ENCODE data around the gene TYW5.
A peak's percentile ranks its signal among the peaks of the same experiment; 100 is the strongest.

TYW5 gene, protein sequence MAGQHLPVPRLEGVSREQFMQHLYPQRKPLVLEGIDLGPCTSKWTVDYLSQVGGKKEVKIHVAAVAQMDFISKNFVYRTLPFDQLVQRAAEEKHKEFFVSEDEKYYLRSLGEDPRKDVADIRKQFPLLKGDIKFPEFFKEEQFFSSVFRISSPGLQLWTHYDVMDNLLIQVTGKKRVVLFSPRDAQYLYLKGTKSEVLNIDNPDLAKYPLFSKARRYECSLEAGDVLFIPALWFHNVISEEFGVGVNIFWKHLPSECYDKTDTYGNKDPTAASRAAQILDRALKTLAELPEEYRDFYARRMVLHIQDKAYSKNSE

DNA sequence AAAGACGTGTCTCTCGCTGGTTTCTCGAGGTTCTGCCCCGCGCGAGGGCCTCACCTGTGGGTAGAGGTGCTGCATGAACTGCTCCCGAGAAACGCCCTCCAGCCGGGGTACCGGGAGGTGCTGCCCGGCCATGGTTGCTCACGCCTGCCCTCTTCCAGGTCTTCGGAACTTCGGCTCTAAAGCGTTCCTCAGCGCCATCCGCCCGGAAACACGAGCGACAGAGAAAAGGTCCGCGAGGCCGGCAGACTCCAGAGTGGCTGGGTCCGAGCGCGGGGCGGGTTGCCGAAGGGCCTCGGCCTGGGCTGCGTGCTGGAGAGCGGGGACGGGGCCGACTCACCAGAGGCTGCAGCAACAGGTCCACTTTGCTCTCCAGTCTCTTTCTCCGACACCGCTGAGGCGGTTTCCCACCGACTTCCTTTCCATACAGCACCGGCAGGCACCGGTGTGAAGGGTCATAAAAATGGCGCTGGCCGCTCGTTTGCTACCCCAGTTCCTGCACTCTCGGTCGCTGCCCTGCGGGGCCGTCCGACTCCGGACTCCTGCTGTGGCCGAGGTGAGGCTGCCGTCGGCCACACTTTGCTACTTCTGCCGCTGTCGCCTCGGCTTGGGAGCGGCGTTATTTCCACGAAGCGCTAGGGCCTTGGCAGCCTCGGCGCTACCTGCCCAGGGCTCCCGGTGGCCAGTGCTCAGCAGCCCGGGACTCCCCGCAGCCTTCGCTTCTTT lies at the start of gene TYW5, which contains the start of gene MAIP1:
TYW5 (minus strand) TSS at position 153 of the 723 bp plus-strand sequence; CDS start at position 132, 21 bp downstream.
MAIP1 (plus strand) TSS at position 244 of the 723 bp plus-strand sequence; CDS start at position 461, 217 bp downstream.
- DNase-seq: peak; percentile 47

DNA sequence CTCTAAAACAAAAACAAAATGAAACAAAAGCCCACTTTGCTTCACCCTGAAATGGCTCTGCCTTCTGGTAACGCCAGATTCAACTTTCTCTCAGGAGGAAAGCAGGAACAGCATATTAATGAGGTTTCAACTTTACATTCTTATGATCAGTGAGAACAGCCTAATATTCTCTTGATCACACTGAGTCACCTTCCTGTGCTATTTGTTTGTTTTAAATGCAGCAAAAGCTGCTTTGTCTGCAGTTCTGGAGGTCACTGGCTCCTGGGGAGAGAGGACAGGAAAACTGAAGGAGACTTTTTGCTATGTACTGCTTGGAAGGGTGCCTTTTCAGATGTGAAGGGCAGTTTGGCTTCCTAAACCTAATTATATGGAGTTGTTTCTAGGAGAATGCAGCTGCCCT lies 48.2 kb upstream of the TYW5 start:
- DNase-seq: no peak

DNA sequence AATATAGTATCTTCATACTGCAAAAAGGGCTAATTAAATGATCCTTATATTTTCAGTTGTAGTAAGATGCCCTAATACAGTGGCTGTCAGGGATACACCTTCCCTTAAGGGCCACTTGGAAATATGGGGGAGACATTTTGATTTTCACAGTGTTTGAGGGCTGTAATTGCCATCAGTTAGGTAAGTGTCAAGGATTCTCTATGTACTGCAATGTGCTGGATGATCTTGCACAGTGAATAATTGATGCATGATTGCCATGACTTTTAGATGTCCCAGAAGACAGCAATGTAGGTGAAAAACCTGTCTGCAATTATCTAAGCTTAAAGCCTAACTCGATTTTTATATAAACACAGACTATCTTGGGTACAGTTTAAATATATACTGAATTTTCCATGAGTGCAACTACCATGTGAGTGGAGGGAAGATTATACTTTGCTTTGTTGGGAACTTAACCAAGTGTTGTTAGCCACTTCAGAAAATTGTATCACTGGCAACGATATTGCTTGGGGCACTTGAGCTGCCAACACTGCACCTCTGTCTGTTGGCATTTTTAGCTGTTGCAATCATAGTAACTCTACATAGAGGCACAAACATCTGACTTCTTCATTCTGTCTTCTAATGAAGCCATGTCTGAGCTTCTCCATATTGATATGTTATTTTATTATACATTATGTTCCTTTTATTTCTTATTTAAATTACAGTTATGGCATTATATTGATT lies 45.3 kb upstream of the TYW5 start:
- no peak for DNase-seq

DNA sequence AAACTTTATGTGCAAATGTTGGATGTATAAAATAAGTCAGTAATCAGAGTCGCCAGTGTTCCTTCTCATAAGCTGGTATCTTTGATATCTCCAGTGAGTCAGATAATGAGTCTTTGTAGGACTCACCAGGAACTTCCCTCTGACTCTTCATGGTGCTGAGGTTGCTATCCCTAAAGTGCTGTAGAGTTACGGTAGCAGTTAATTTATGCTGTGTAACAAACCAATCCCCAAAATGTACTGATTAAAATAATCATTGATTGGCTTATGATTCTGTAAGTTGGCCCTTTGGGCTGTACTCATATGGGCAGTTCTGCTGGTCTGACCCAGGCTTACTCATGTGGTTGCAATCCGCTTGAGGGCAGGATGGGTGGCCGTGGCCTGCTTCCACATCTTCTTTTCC lies 43.9 kb upstream of the TYW5 start:
- DNase-seq: no peak

DNA sequence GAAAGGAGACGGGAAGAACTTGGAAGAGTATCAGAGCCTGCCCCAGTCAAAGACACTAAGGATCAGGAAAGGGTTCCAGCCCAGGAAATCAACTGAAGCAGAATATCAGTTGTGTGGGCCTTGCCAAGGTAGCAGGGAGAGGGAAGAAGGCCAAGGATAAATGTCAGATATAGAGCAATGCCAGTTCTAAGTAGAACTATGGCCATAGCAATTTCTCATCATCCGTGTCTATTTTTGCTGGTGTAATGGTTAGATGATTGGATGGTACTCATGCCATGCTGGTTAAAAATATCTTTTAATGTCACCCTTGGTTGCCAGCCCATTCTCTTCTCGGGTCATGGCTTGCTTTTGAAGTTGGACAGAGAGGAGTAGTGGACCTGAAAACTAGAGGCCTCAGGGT lies 42.0 kb upstream of the TYW5 start:
- DNase-seq: no peak

DNA sequence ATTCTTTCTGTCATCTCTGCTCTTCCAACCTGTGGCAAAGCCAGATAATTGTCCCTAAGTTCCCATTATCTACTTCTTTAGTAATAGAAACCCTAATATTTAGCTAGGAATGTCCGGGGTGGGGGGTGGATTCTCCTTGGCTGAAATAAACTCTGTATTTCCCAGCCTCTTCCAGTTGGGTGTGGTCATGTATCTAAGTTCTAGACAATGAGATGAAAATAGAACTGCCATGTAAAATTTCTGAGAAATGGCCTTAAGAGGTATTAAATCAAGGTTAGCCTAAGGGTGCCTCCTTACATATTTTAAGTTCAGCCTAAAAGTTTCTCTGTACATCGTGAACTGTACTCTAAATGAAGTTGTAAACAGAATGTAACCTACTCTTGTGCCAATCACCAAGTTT lies 39.6 kb upstream of the TYW5 start:
- no peak for DNase-seq

DNA sequence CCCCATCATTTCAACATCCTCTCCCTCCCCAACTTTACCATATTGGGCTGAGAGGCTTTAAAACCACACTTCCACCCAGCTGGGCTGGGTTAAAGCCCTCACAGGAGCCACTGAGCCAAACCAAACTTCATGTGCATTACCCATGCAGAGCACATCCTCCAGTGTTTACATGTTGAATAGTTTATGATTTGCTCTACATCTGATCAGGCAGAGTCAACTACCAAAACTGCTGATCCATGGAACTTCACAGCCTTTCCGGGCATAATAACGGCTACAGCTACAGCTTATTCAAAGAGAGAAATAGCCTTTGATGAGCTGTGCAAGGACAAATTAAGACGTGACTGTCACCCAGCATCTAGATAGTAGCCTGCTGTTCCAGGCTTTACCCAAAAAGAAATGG lies 39.1 kb upstream of the TYW5 start:
- no peak for DNase-seq

DNA sequence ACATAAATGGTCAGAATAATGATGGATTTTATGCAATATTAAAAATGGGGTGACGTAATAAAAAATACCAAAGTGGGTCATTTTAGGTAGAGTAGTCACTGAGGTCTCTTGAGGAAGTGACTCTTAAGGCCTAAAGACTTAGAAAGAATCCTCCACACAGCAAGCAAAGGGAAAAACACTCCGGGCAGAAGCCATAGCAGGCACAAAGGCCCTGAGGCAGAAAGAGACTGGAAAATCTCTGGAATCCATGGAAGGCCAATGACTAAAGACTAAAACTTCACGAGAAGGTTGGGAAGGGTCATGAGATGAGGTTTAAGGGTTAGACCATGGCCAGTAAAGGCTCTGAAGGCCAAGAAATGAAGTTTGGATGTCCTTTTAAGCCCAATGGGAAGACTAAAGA lies 37.0 kb upstream of the TYW5 start:
- no peak for DNase-seq

DNA sequence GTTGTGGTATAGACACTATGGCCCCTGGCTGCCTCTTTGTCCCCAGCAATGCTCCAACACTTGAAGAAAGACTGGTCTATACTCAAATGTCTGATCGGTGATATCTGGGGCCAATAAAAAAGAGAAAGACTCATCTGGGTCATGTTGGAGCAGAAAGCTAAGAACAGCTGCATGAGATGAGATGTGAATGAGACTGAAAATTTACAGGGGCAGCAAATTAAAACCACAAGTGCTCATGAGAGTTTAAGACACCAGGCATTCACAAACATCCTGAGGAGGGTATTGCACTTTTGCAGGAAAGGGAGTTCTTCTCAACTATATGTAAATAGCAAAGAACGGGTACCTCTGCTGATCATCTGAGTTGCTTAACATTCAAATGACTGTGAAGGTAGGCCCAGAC lies 36.4 kb upstream of the TYW5 start:
- DNase-seq: no peak

DNA sequence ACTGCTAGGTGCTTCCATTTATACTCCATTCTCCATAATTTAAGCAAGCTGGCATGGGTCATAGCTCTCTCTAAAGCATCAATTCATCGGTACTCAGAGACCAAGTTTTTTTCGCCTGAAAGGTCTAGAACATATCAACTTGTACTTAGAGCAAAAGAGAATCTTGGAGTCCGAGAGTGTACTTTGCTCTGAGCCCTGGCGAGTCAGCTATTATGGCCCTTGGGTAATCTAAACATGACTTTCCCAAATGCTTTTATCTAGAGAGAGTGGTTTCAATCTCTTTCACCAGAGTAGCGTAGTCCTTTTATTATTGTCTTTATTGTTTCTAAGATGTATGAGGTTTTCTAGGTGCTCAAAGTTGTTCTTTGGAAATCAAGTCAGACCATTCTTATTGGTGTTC lies 34.5 kb upstream of the TYW5 start:
- DNase-seq: no peak

DNA sequence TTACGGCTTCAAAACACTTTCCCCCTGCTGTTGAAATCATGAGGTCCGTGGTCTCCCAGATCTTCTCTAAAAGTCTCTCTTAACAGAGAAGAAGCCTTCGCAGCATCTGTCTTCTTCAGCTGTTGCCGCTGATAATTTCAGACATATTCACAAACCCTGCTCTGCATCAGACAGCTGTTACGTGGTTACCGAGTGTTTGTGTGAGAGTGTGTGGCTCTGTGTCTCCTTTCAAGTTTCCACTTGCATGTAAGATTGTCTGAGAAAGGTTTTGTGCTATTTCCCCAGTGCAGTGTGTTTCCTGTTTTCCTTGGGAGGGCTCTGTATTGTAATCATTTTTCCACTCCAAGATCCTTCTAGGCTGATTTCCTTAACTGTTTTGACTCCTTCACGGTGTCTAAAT lies 32.9 kb upstream of the TYW5 start:
- DNase-seq: peak; percentile 5

DNA sequence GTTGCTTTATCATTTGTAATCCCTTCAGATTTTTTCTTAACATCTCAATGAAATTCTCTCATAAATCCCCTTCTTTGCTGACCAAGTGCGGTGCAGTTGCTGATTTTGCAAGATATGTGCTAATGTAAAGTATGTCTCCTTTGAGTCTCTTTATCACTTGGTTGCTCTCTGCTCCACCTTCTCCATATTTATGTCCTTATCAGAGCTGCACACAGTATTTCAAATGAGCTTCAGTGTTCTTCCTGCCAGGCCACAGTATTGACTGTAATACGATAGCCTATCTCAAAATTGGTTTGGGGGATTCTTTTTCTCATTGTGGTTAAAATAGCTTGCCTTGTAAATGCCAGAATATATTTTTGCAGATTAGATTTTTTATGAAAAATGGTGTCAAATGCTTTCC lies 32.3 kb upstream of the TYW5 start:
- peak; percentile 2 for DNase-seq

DNA sequence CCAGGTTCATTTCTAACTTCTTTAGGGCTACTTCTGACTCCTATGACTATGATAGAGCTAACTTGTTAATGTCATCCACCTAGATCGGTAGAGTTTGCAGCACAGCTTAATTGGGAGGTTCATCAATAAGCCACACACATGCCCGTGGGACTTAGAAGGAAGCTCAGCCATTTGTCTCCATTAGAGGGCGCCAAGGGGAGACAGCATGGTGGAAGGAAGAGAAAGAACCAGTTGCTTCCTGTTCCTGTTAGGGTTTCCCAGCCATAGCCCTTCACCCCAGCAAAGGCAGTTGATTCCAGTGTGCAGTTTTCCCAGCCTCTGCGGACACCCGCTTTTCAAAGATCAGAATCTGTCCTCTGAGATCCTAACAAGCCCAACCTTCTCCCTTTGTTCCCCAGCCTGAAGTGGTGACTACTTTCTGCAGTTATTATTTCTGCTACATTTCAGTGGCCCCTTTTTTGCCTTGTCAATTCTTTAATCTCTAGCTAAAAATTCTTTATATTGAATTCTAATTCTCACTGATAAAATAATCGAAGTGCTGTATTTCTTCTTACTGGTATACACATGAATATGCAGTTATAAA lies 30.4 kb upstream of the TYW5 start:
- DNase-seq: peak; percentile 78

DNA sequence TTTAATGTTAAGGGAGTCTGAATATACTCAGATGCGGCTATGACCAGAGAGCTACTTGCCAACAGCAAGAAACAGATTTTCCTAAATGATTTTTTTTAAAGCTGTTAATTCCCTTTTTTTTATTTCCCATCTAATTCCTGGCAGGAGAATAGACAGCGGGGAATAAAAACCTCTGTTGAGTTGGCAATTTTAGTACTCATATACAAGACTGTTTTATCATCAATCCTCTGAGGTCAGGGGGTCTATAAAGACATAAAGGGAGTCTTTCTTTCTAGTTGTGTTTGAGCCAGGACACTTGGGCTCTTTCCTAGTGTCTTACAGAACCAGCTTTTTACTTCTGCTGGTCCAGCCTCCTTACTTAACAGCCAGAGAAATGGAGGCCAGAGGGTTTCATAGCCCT lies 29.5 kb upstream of the TYW5 start:
- no peak for DNase-seq

DNA sequence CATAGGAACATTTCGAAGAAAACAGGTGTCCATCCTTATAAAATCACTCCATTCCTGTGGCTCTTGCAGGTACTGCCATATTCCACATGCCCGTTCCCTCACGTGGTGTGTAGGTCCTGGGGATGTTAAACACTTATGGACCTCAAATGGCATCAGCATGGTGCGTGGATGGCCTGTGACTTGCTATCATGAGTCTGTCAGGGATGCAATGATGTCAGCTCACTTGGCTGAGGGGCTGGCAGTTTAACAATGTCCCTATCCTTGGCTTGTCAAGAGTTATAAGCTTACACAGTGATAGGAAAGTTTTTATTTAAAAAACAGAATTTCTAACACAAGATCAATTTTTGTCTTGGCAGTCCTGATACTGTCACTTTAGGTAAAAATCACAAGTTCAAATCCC lies 28.9 kb upstream of the TYW5 start:
- DNase-seq: no peak

DNA sequence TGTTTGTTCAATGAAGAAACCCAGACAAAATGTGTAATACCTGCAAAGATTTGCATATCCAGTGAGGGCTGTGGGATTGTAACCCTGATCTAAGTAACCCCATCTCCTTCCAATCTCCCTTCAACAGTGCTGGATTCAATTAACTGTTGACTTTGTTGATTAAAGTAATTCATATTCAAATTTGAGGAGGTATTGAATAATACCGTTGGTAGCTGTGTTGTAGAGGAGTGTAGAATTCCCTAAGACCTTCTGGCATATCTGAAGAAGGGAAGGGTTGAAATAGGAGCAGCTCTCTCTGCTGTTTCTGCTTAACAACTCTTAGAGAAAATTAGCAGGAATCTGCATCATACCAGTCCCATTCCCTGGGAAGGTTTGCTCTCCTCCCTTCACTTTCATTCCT lies 28.2 kb upstream of the TYW5 start:
- DNase-seq: no peak

DNA sequence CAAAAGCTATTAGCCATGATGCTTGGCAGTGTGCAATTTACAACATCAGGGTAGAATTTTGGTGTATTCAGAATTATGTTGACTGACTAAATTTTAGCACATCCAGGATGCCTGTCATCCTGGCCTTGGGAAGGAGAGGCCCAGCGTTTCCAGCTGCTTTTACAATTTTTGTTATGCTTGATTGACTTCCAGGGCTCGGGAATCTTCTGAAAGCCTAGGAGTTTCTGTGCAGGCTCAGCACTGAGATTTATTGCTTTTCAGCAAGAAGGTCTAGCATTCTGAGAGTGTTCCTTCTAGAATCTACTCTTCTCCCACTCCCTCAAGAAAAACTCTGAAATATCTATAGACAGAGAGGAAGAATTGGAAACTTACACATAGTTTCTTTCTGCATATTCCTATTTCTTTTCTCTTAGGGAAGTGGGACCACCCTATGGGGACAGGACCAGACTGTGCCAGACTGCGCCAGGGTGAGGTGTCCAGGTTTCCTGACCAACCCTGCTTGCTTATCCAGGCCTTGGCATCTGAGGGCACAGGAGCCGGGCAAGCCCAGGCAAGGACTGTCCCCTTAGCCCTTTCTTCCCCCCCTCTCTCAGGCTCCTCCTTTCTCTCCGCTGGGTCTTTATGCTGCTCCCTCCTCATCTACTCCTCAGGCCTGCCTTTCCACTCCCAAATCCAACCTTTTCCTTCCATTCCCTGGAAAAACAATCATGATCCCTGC lies 27.0 kb upstream of the TYW5 start:
- DNase-seq: no peak

DNA sequence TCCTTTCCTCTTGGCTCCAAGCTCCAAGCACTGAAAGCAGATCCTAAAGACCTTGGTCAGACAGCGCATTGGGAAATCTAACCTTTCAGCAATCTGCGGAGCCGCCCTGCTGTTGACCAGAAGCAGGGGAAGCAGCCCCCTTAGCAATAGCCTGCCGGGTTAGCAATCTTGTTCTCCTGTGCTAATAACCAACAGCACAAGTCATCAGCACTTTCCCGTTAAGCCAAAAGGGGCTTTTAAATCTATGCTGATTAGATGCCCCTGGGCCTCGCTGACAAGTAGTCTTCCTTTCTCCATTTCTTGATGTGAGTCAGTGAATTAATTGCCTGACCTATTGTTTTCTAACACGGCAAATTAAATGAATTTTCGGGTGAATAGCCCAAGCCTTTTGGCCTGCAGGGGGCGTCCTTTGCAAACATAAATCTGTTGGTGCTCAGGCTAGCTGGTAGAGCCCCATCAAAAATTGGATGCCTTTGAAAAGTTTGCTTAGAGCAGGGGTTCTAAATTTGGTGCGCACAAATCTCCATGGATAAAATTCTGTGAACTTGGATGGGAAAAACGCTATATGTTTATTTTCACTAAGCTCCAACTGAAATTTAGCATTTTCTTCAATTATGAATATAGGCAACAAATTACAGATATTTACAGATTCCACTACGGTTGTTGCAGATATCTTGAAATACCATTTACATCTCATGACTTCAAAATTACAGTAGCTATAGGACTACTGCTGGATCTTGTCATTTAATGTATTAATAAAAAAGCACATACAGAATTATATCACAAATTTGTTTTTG lies 24.7 kb upstream of the TYW5 start:
- DNase-seq: peak; percentile 93

DNA sequence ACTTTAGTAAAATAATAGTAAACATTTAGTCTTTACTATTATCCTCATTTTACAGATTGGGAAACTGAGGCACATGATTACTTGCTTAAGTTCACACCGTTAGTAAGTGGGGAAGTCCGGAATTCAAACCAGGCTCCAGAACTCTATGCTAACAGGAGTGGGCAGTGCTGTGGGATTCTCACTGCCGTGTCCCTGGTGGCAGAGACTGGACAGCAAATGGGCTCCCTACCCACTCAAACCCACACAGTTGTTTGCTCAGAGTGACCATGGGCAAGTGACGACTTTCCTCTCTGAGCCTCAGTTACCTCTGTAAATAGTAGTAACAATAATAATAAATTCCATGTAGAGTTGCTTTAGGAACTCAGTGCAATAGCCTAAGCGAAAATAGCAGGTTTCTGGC lies 24.1 kb upstream of the TYW5 start:
- no peak for DNase-seq

DNA sequence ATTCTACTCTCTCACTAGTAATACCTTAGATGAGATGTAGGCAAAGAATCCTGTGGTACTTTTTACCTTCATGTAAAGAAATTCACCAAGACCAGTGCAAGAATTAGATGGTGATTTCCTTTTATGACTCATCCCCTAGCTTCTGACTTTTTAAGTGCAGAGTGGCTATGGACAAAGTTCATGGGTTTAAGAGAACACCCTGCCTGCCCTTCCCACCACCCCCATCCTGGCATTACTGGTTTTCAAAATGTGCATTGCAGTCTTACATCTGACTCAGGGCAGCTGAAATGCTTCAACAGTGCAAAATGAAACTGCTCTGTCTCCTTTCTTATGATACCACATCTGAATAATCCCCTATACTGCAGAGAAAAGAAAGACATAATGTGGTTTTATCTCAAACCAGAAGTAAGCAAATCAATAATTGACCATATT lies 22.7 kb upstream of the TYW5 start:
- no peak for DNase-seq

DNA sequence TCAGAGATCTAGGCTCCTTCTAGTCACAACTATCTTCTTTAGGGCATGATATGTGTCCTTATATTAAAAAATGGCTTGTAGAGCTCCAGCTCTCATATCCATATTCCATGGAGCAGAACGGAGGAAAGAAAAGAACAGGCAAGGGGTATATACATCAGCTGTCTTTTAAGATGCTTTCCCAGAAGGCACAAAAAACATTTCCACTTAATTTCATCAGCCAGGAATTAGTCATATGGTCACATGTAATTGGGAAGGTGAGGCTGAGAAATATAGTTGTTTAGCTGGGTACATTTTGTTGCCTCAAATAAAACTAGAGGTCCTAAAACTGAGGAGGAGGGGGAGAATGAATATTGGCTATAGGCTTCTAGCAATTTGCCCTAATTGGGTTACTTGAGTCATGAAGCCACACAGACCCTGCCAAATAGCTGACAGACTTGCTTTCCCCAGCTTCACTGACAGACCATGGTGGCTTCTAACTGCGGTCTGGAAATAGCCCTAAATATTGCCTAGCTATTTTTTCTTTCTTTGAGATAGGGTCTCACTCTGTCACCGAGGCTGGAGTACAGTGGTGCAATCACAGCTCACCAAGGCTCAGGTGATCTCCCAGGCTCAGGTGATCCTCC lies 20.1 kb upstream of the TYW5 start:
- no peak for DNase-seq

All from NCI-H1694 (cell line).